Neural cell (in vitro differentiated cells): ENCODE measurements around the gene MYCBPAP. TPM values are rescaled to one million over a fixed set of nuclear protein-coding genes. Genes with fewer than 3 reads are reported as not detected.

Source experiments
- H2AFZ ChIP-seq: fragments of 200-600, 300-800 bp; sonication (generic), shearing (Covaris generic); 2 replicates; pipeline ENCODE4 v1.6.0; 2014; ENCODE audit warnings: low read depth, mild to moderate bottlenecking, antibody characterized with exemption, low read length, moderate library complexity
- H3F3A ChIP-seq: fragments of 200-600 bp; shearing (Covaris generic); 2 replicates; pipeline ENCODE4 v1.6.1; 2016; ENCODE audit warnings: mild to moderate bottlenecking, moderate library complexity, mixed read lengths, antibody characterized with exemption, low read length; ENCODE audit not compliant: insufficient read depth, poor library complexity, severe bottlenecking
- H3K27ac ChIP-seq: fragments of 200-600, 300-800 bp; sonication (generic), shearing (Covaris generic); 2 replicates; pipeline ENCODE4 v1.5.1; 2014; ENCODE audit warnings: mild to moderate bottlenecking, low read length, moderate library complexity
- H3K27me3 ChIP-seq: fragments of 300-800, 200-600 bp; sonication (generic), shearing (Covaris generic); 2 replicates; pipeline ENCODE4 v1.6.0; 2014; ENCODE audit warnings: mild to moderate bottlenecking, low read depth, low read length, moderate library complexity; ENCODE audit not compliant: insufficient read depth
- H3K36me3 ChIP-seq: fragments of 300-800, 200-600 bp; sonication (generic), shearing (Covaris generic); 2 replicates; pipeline ENCODE4 v1.5.1; 2014; ENCODE audit warnings: mild to moderate bottlenecking, antibody characterized with exemption, low read length, moderate library complexity; ENCODE audit not compliant: insufficient read depth
- H3K4me2 ChIP-seq: fragments of 300-800, 200-600 bp; sonication (generic), shearing (Covaris generic); 2 replicates; pipeline ENCODE4 v1.6.0; 2014; ENCODE audit warnings: mild to moderate bottlenecking, low read length
- H3K4me3 ChIP-seq: fragments of 300-800, 200-600 bp; sonication (generic), shearing (Covaris generic); 2 replicates; pipeline ENCODE4 v1.5.1; 2014; ENCODE audit warnings: mild to moderate bottlenecking, low read length, moderate library complexity
- H3K79me2 ChIP-seq: fragments of 200-600 bp; shearing (Covaris generic); replicated peaks from 2 replicates; pipeline ENCODE4 v1.6.0; 2014; ENCODE audit warnings: mild to moderate bottlenecking, low read length, moderate library complexity; ENCODE audit not compliant: insufficient read depth
- H3K9ac ChIP-seq: fragments of 300-800, 200-600 bp; sonication (generic), shearing (Covaris generic); 2 replicates; pipeline ENCODE4 v1.6.1; 2016; ENCODE audit warnings: mild to moderate bottlenecking, low read length, mixed read lengths
- H3K9me2 ChIP-seq: fragments of 200-600 bp; shearing (Covaris generic); 2 replicates; pipeline ENCODE4 v1.6.1; 2016; ENCODE audit warnings: mild to moderate bottlenecking, low read length, mixed read lengths; ENCODE audit not compliant: insufficient read depth
- H3K9me3 ChIP-seq: fragments of 200-600, 300-800 bp; sonication (generic), shearing (Covaris generic); 2 replicates; pipeline ENCODE4 v1.6.1; 2016; ENCODE audit warnings: mild to moderate bottlenecking, mixed run types, low read length, moderate library complexity, mixed read lengths
- H4K20me1 ChIP-seq: fragments of 200-600 bp; shearing (Covaris generic); 2 replicates; pipeline ENCODE4 v1.6.1; 2016; ENCODE audit warnings: mild to moderate bottlenecking, mixed run types; ENCODE audit not compliant: insufficient read depth
- EP300 ChIP-seq: fragments of 450-650 bp; conservative IDR thresholded peaks from 2 replicates; pipeline ENCODE4 v1.6.1; 2014; ENCODE audit warnings: antibody characterized with exemption, mild to moderate bottlenecking, moderate library complexity; ENCODE audit not compliant: poor library complexity, severe bottlenecking
- EZH2 ChIP-seq: fragments of 200-600, 300-800 bp; shearing (Covaris generic), sonication (generic); IDR thresholded peaks from 2 replicates; pipeline ENCODE4 v1.6.1; 2014; ENCODE audit warnings: antibody characterized with exemption, low read length, borderline replicate concordance, mild to moderate bottlenecking; ENCODE audit not compliant: insufficient read depth, poor library complexity, severe bottlenecking
- MXI1 ChIP-seq: fragments of 450-650 bp; conservative IDR thresholded peaks from 2 replicates; pipeline ENCODE4 v1.6.1; 2014; ENCODE audit warnings: antibody characterized with exemption, mild to moderate bottlenecking; ENCODE audit not compliant: poor library complexity, severe bottlenecking
- POLR2AphosphoS5 ChIP-seq: IDR thresholded peaks from 2 replicates; pipeline ENCODE4 v1.6.1; 2012
- RAD21 ChIP-seq: fragments of 450-650 bp; conservative IDR thresholded peaks from 2 replicates; pipeline ENCODE4 v1.6.1; 2014; ENCODE audit warnings: antibody characterized with exemption, mild to moderate bottlenecking, moderate library complexity
- SMC3 ChIP-seq: fragments of 450-650 bp; conservative IDR thresholded peaks from 2 replicates; pipeline ENCODE4 v1.6.1; 2014; ENCODE audit warnings: antibody characterized with exemption, mild to moderate bottlenecking, moderate library complexity; ENCODE audit not compliant: poor library complexity
- TAF1 ChIP-seq: IDR thresholded peaks from 2 replicates; pipeline ENCODE4 v1.6.1; 2012; ENCODE audit warnings: low read depth
- polyA plus RNA-seq: library from polyadenylated mRNA; depleted of rRNA; stranded (reverse); fragments of >200 nt; gene quantifications from 2 replicates; pipeline ENCODE4 v1.2.3, GENCODE V29; 2014
- TF ChIP-seq, protein P1 (sequence below): IDR thresholded peaks from 2 replicates; pipeline ENCODE4 v1.6.1; 2012; ENCODE audit warnings: borderline replicate concordance
- TF ChIP-seq, protein P2 (sequence below): fragments of 450-650 bp; IDR thresholded peaks from 2 replicates; pipeline ENCODE4 v1.5.1; 2014; ENCODE audit warnings: antibody characterized with exemption, mild to moderate bottlenecking, moderate library complexity; ENCODE audit not compliant: poor library complexity, severe bottlenecking

MYCBPAP gene
- polyA plus RNA-seq, 1 donor from 2014 or later, result 0.35 TPM

GRCh38 chr17:50539762-50540559, 31.7 kb downstream of the MYCBPAP start:
- no peaks in the 10 kb centered on the region for H3F3A ChIP-seq
- H3K27ac ChIP-seq, result no peak overlapping the region
- no peak overlapping the region for H3K4me2 ChIP-seq
- TF ChIP-seq SMC3 (no peak), POLR2AphosphoS5 (no peak), MXI1 (no peak)
- TF ChIP-seq, protein P1, sequence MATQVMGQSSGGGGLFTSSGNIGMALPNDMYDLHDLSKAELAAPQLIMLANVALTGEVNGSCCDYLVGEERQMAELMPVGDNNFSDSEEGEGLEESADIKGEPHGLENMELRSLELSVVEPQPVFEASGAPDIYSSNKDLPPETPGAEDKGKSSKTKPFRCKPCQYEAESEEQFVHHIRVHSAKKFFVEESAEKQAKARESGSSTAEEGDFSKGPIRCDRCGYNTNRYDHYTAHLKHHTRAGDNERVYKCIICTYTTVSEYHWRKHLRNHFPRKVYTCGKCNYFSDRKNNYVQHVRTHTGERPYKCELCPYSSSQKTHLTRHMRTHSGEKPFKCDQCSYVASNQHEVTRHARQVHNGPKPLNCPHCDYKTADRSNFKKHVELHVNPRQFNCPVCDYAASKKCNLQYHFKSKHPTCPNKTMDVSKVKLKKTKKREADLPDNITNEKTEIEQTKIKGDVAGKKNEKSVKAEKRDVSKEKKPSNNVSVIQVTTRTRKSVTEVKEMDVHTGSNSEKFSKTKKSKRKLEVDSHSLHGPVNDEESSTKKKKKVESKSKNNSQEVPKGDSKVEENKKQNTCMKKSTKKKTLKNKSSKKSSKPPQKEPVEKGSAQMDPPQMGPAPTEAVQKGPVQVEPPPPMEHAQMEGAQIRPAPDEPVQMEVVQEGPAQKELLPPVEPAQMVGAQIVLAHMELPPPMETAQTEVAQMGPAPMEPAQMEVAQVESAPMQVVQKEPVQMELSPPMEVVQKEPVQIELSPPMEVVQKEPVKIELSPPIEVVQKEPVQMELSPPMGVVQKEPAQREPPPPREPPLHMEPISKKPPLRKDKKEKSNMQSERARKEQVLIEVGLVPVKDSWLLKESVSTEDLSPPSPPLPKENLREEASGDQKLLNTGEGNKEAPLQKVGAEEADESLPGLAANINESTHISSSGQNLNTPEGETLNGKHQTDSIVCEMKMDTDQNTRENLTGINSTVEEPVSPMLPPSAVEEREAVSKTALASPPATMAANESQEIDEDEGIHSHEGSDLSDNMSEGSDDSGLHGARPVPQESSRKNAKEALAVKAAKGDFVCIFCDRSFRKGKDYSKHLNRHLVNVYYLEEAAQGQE, result no peak
- TF ChIP-seq, protein P2, sequence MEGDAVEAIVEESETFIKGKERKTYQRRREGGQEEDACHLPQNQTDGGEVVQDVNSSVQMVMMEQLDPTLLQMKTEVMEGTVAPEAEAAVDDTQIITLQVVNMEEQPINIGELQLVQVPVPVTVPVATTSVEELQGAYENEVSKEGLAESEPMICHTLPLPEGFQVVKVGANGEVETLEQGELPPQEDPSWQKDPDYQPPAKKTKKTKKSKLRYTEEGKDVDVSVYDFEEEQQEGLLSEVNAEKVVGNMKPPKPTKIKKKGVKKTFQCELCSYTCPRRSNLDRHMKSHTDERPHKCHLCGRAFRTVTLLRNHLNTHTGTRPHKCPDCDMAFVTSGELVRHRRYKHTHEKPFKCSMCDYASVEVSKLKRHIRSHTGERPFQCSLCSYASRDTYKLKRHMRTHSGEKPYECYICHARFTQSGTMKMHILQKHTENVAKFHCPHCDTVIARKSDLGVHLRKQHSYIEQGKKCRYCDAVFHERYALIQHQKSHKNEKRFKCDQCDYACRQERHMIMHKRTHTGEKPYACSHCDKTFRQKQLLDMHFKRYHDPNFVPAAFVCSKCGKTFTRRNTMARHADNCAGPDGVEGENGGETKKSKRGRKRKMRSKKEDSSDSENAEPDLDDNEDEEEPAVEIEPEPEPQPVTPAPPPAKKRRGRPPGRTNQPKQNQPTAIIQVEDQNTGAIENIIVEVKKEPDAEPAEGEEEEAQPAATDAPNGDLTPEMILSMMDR, result no peak
- H3K9ac ChIP-seq, result no peak overlapping the region
- H2AFZ ChIP-seq, result no peak overlapping the region
- H3K9me2 ChIP-seq, result no peaks in the 10 kb centered on the region
- H3K36me3 ChIP-seq, result no peaks in the 10 kb centered on the region
- no peaks in the 10 kb centered on the region for H3K9me3 ChIP-seq
- no peaks in the 10 kb centered on the region for H3K79me2 ChIP-seq
- no peaks in the 10 kb centered on the region for H3K27me3 ChIP-seq
- no peak overlapping the region for H3K4me3 ChIP-seq
- H4K20me1 ChIP-seq, result no peaks in the 10 kb centered on the region

GRCh38 chr17:50540560-50541401, 32.5 kb downstream of the MYCBPAP start:
- Histone ChIP-seq H3K9me2 (no peaks in the 10 kb centered on the region), H3K27ac (no peak overlapping the region), H3K4me2 (no peak overlapping the region), H4K20me1 (no peaks in the 10 kb centered on the region), H3F3A (no peaks in the 10 kb centered on the region), H3K79me2 (no peaks in the 10 kb centered on the region), H3K9ac (no peak overlapping the region), H3K4me3 (peak overlapping the region; percentile 70), H2AFZ (no peak overlapping the region), H3K27me3 (no peaks in the 10 kb centered on the region), H3K36me3 (no peaks in the 10 kb centered on the region), H3K9me3 (no peaks in the 10 kb centered on the region)
- no peak for TF ChIP-seq RAD21
- TF ChIP-seq SMC3, result no peak
- TF ChIP-seq, protein P2, result no peak
- no peak for TF ChIP-seq EZH2
- TF ChIP-seq MXI1, result no peak
- no peak for TF ChIP-seq EP300
- no peak for TF ChIP-seq TAF1
- TF ChIP-seq, protein P1, result no peak
- TF ChIP-seq POLR2AphosphoS5, result no peak
